K562 (cell line): ENCODE results near the gene GRIK3. TPM values are rescaled to one million over a fixed set of nuclear protein-coding genes. Genes with fewer than 3 reads are reported as not detected.

Experiments
- ATAC-seq: fragments of 200-7000 bp; cut with Tn5 transposase; 3 replicates; pipeline ENCODE4 v1.9.1; 2020; ENCODE audit warnings: moderate library complexity
- BruUV-seq: library from RNA; stranded (reverse); fragments of 400-500 nt; replicated peaks from 2 replicates; lab custom pipeline; 2021; lab: Mats Ljungman, UMichigan
- CTCF ChIA-PET: fragments of 300-600 bp; formaldehyde crosslinking; extraction: SDS; loops from one replicate; lab custom pipeline; 2021; ENCODE audit warnings: low intra/inter-chr PET ratio; lab: Yijun Ruan, JAX
- POLR2A ChIA-PET: fragments of 300-600, 350-650 bp; sonication (Branson Sonifier 250); formaldehyde crosslinking; extraction: SDS; loops from one replicate; lab custom pipeline; 2021; ENCODE audit warnings: antibody characterized with exemption, inconsistent platforms; lab: Yijun Ruan, JAX
- DNase-seq, 4 experiments: peaks; one replicate each; pipeline versions ENCODE4 v3.0.0 to v3.0.0-alpha.2; 2011 to 2018; ENCODE audit warnings: low spot score in 3 of 4, mixed read lengths in 3 of 4; ENCODE audit errors: extremely low read depth in 1 of 4
- FAIRE-seq: peaks from 2 replicates; lab custom pipeline; 2011; peaks lifted over from hg19 to GRCh38; lab: Jason Lieb, UNC
- H2AFZ ChIP-seq: 2 replicates; pipeline ENCODE4 v1.6.0; 2011; ENCODE audit warnings: low read depth, low read length, control low read depth, inconsistent platforms
- H3K27ac ChIP-seq: fragments of 200-600 bp; 3 replicates; pipeline ENCODE4 v1.8.0; 2011; ENCODE audit warnings: low read depth, mild to moderate bottlenecking, control low read depth, inconsistent platforms, low read length, moderate library complexity, mixed read lengths; ENCODE audit errors: extremely low read depth
- H3K27me3 ChIP-seq, 2 experiments: fragments of 300-600 bp in 1 of 2; 2 replicates in 1 of 2; 3 replicates in 1 of 2; pipeline versions ENCODE4 v1.6.0 to v1.8.0; 2011; ENCODE audit warnings: inconsistent platforms in 2 of 2, low read length in 2 of 2, mild to moderate bottlenecking in 1 of 2, mixed read lengths in 1 of 2, moderate library complexity in 1 of 2; ENCODE audit not compliant: control insufficient read depth in 2 of 2, insufficient read depth in 2 of 2
- H3K36me3 ChIP-seq: fragments of 300-600 bp; 3 replicates; pipeline ENCODE4 v1.8.0; 2011; ENCODE audit warnings: mild to moderate bottlenecking, low read length, inconsistent platforms; ENCODE audit not compliant: control insufficient read depth, insufficient read depth
- H3K4me1 ChIP-seq, 2 experiments: fragments of 200-600 bp in 1 of 2; replicated peaks in 1 of 2; 2 replicates in 1 of 2; 3 replicates in 1 of 2; pipeline versions ENCODE4 v1.5.1 to v1.8.0; 2011; ENCODE audit warnings: inconsistent platforms in 2 of 2, low read length in 2 of 2, mild to moderate bottlenecking in 1 of 2, mixed read lengths in 1 of 2, moderate library complexity in 1 of 2; ENCODE audit not compliant: control insufficient read depth in 2 of 2, insufficient read depth in 2 of 2
- H3K4me2 ChIP-seq: 2 replicates; pipeline ENCODE4 v1.6.1; 2011; ENCODE audit warnings: low read length, control low read depth, inconsistent platforms, mixed read lengths; ENCODE audit not compliant: insufficient read depth
- H3K4me3 ChIP-seq: fragments of 200-600 bp; sonication (generic), shearing (Covaris generic); 2 replicates; pipeline ENCODE4 v1.5.1; 2016; ENCODE audit warnings: control low read depth, inconsistent platforms
- H3K79me2 ChIP-seq: fragments of 200-600 bp; 3 replicates; pipeline ENCODE4 v1.8.0; 2011; ENCODE audit warnings: low read length, inconsistent platforms; ENCODE audit not compliant: control insufficient read depth, insufficient read depth
- H3K9ac ChIP-seq, 2 experiments: 2 replicates each; pipeline versions ENCODE4 v1.6.0 to v1.6.1; 2011; ENCODE audit warnings: low read depth in 2 of 2, low read length in 2 of 2, control low read depth in 1 of 2, inconsistent platforms in 1 of 2, mild to moderate bottlenecking in 1 of 2, mixed read lengths in 1 of 2; ENCODE audit not compliant: insufficient read depth in 1 of 2
- H3K9me1 ChIP-seq: one replicate; pipeline ENCODE4 v1.6.0; 2011; ENCODE audit warnings: inconsistent platforms, mild to moderate bottlenecking, low read length, moderate library complexity; ENCODE audit not compliant: control insufficient read depth, insufficient read depth
- H3K9me3 ChIP-seq: replicated peaks from 2 replicates; pipeline ENCODE4 v1.5.1; 2011; ENCODE audit warnings: low read depth, low read length, inconsistent platforms; ENCODE audit not compliant: control insufficient read depth, insufficient read depth
- H4K20me1 ChIP-seq: replicated peaks from 2 replicates; pipeline ENCODE4 v1.6.1; 2011; ENCODE audit warnings: low read length, inconsistent platforms, mixed read lengths; ENCODE audit not compliant: control insufficient read depth, insufficient read depth
- HMG20A ChIP-seq: fragments of 450-650 bp; formaldehyde crosslinking; conservative IDR thresholded peaks from 2 replicates; pipeline ENCODE4 v1.4.0; 2020; ENCODE audit warnings: mild to moderate bottlenecking, mixed read lengths
- PYGO2 ChIP-seq: fragments of 450-650 bp; IDR thresholded peaks from 2 replicates; pipeline ENCODE4 v1.6.1; 2016; ENCODE audit warnings: mild to moderate bottlenecking, missing genetic modification characterization, moderate library complexity, missing compliant biosample characterization
- TEAD1 ChIP-seq, 2 experiments: fragments of 450-650 bp in 1 of 2; sonication (generic) in 1 of 2; formaldehyde crosslinking; IDR thresholded peaks; 2 replicates each; pipeline versions ENCODE4 v1.4.0 to v1.8.0; 2020 to 2022; ENCODE audit warnings: mild to moderate bottlenecking in 2 of 2, missing genetic modification reagents in 1 of 2
- ZNF253 ChIP-seq: fragments of 250-450 bp; sonication (Bioruptor Pico); conservative IDR thresholded peaks from 2 replicates; pipeline ENCODE4 v1.6.1; 2021; ENCODE audit warnings: mild to moderate bottlenecking
- ZZZ3 ChIP-seq: fragments of 450-650 bp; IDR thresholded peaks from 2 replicates; pipeline ENCODE4 v1.6.1; 2016; ENCODE audit warnings: antibody characterized with exemption, mild to moderate bottlenecking, moderate library complexity
- WGBS: fragments of 100-300 bp; shearing (Covaris generic); methylation state at CpG from one replicate; pipeline ENCODE4 v1.1.6; 2016; ENCODE audit warnings: low coverage, mixed read lengths; ENCODE audit not compliant: insufficient coverage; ENCODE audit errors: missing lambda C conversion rate; 5-methylcytosine and 5-hydroxymethylcytosine counted together
- in situ Hi-C: fragments of 300-500 bp; cut with MboI; formaldehyde crosslinking; loops from 4 replicates; pipeline ENCODE4 v1.15.0; 2018; ENCODE audit warnings: inconsistent platforms, mixed read lengths
- intact Hi-C: fragments of 100-400 bp; cut with micrococcal nuclease; formaldehyde crosslinking; loops from 2 replicates; pipeline ENCODE4 v1.14.2; 2022
- polyA plus RNA-seq, 8 experiments: library from polyadenylated mRNA; depleted of rRNA in 4 of 8; stranded (reverse) in 5 of 8; unstranded in 3 of 8; fragments of >200 nt; fragmentation: Nextera tagmentation in 2 of 8; fragmentation: Illumina TruSeq in 1 of 8; extraction: Ambion mirVana in 2 of 8; extraction: Trizol in 1 of 8; gene quantifications; 2 replicates each; pipeline versions ENCODE4 v1.2.1 to v1.2.3, GENCODE V29; 2011 to 2014; ENCODE audit warnings: inconsistent platforms in 1 of 8, missing spikeins in 1 of 8
- total RNA-seq, 7 experiments: library from RNA; depleted of rRNA in 6 of 7; stranded (reverse); fragments of >200 nt in 6 of 7; fragmentation: Illumina TruSeq in 2 of 7; extraction: Trizol in 2 of 7; gene quantifications; 2 replicates each; pipeline versions ENCODE4 v1.2.1 to v1.2.3, GENCODE V29; 2011 to 2021; ENCODE audit warnings: low replicate concordance in 1 of 7
- TF ChIP-seq, protein P1 (sequence below): sonication (generic); formaldehyde crosslinking; IDR thresholded peaks from 2 replicates; pipeline ENCODE4 v1.8.1; 2023; ENCODE audit warnings: mild to moderate bottlenecking, missing genetic modification reagents
- TF ChIP-seq, protein P2 (sequence below), 2 experiments: fragments of 450-650 bp; IDR thresholded peaks; 2 replicates each; pipeline ENCODE4 v1.6.1; 2016
- TF ChIP-seq, protein P3 (sequence below): sonication (generic); formaldehyde crosslinking; IDR thresholded peaks from 2 replicates; pipeline ENCODE4 v1.4.0; 2020; ENCODE audit warnings: mild to moderate bottlenecking, missing genetic modification reagents

Gene GRIK3
- total and polyA plus RNA-seq, 9 of the 15 experiments (the other 6 are each of a cell fraction or from before 2014, with no cell fraction given): not detected

DNA sequence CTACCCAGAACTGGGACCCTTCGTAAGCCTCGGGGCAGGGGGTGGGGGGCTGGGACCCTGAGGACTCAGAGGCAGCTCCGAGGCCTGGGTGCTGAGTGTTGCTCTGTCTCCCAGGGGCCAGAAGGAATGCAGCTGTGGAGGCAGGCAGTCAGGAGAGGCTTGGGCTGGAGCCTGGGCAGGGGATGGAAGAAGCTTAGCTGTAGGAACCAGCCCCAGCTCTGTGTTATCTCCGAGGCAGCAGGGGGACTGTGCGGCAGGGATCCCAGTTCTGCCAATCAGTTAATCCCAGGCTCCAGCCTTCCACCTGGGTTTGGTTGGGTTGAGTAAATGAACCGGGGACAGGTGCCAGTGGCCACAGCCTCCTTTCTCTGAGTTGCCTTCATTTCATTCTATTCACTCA is 8.2 kb upstream of the GRIK3 start (continued):
- no peak for TF ChIP-seq TEAD1 (CRISPR knock-in tag; IDR thresholded peaks at IDR 0.05)
- no peak for TF ChIP-seq ZNF253 (CRISPR knock-in tag)
- TF ChIP-seq ZZZ3: no peak
- TF ChIP-seq, protein P1, sequence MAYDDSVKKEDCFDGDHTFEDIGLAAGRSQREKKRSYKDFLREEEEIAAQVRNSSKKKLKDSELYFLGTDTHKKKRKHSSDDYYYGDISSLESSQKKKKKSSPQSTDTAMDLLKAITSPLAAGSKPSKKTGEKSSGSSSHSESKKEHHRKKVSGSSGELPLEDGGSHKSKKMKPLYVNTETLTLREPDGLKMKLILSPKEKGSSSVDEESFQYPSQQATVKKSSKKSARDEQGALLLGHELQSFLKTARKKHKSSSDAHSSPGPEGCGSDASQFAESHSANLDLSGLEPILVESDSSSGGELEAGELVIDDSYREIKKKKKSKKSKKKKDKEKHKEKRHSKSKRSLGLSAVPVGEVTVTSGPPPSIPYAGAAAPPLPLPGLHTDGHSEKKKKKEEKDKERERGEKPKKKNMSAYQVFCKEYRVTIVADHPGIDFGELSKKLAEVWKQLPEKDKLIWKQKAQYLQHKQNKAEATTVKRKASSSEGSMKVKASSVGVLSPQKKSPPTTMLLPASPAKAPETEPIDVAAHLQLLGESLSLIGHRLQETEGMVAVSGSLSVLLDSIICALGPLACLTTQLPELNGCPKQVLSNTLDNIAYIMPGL (CRISPR knock-in tag): no peak
- TF ChIP-seq, all 486 proteins: peak for 0

DNA sequence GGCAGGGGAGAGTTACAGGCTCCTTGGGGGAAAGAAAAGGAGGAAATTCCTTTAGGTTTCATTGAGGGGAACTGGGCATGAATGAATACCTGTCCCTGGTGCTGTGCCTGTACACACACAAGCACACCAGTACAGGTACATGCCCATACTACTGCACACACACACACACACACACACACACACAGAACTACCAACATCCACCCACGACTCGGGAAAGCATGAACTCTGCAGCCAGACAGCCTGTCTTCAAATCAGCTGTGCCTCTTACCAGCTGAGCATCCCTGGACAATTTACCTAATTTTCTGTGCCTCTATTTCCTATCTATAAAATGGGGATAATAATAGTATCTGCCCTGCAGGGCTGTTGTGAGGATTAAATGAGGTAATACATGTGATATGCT is 7.2 kb upstream of the GRIK3 start:
- 2% methylated on average over 2 of the region's 2 CpGs for WGBS
- no TSS peak for BruUV-seq
- intact Hi-C loops (no loop called here), in situ Hi-C loops (no loop called here)
- H3K4me1 ChIP-seq: peaks cover 0 to 4% of the 10 kb centered on the region in 2 experiments; a peak in 2 of 5 replicates
- no peak for ATAC-seq
- ChIA-PET POLR2A (no interaction called here), CTCF (no interaction called here)
- no peak for FAIRE-seq
- no peak overlapping the region for H3K4me2 ChIP-seq
- H3K9me1 ChIP-seq: no peaks in the 10 kb centered on the region
- H3K27ac ChIP-seq: no peak overlapping the region
- peaks cover 6 to 28% of the 10 kb centered on the region in 2 experiments; a peak in 4 of 5 replicates for H3K27me3 ChIP-seq
- H3K36me3 ChIP-seq: no peaks in the 10 kb centered on the region
- H3K4me3 ChIP-seq: no peak overlapping the region
- H3K79me2 ChIP-seq: no peaks in the 10 kb centered on the region
- no peak overlapping the region for H2AFZ ChIP-seq
- no peak overlapping the region for H3K9ac ChIP-seq
- TF ChIP-seq PYGO2 (tag): no peak
- TF ChIP-seq, protein P2, sequence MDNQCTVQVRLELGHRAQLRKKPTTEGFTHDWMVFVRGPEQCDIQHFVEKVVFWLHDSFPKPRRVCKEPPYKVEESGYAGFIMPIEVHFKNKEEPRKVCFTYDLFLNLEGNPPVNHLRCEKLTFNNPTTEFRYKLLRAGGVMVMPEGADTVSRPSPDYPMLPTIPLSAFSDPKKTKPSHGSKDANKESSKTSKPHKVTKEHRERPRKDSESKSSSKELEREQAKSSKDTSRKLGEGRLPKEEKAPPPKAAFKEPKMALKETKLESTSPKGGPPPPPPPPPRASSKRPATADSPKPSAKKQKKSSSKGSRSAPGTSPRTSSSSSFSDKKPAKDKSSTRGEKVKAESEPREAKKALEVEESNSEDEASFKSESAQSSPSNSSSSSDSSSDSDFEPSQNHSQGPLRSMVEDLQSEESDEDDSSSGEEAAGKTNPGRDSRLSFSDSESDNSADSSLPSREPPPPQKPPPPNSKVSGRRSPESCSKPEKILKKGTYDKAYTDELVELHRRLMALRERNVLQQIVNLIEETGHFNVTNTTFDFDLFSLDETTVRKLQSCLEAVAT (IDR thresholded peaks at IDR 0.05): no peak
- TF ChIP-seq, protein P3, sequence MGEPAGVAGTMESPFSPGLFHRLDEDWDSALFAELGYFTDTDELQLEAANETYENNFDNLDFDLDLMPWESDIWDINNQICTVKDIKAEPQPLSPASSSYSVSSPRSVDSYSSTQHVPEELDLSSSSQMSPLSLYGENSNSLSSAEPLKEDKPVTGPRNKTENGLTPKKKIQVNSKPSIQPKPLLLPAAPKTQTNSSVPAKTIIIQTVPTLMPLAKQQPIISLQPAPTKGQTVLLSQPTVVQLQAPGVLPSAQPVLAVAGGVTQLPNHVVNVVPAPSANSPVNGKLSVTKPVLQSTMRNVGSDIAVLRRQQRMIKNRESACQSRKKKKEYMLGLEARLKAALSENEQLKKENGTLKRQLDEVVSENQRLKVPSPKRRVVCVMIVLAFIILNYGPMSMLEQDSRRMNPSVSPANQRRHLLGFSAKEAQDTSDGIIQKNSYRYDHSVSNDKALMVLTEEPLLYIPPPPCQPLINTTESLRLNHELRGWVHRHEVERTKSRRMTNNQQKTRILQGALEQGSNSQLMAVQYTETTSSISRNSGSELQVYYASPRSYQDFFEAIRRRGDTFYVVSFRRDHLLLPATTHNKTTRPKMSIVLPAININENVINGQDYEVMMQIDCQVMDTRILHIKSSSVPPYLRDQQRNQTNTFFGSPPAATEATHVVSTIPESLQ (CRISPR knock-in tag): no peak
- TF ChIP-seq HMG20A: no peak
- TF ChIP-seq, all 486 proteins: peak for 0
- no peak for DNase-seq
- Histone ChIP-seq H3K9me3 (no peaks in the 10 kb centered on the region), H4K20me1 (peaks cover 21% of the 10 kb centered on the region)
